ENCODE data around the gene UMAD1. TPM values are rescaled to one million over a fixed set of nuclear protein-coding genes. Genes with fewer than 3 reads are reported as not detected.

Gene UMAD1
- total RNA-seq, 1 donor from 2014 or later, result 21.6 TPM

DNA sequence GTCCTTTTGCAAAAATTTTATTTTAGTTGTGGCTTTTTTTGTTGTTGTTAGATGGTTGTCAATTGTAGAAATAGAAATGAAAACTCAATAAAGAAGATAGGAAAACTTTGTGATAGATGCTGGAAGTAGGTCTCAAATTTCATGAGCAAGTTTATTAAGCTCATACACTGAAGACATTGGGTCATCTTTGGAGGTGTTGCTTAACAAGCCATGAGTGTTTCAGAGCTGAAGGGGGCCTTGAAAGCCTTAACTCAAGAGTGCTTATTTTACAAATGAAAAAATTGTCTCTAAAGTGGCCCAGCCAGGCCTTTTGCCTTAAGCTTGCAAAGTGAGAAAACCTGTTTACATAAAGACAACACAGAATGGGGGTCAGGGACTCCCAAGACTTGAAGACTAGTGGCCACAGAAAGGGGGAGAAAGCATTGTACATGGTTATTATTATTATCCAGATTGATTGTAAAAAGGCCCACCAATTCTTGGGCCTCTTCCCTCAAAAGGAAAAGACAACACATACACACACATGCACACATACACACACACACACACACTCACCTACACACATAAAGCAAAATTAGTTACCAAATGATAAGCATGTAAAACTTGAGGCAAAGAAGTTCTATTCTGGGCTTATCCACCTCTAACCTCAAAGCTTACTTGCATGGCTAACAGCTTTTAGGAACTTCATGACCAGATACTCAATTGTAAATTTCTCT lies 278.3 kb downstream of the UMAD1 start:
- no peak for TF ChIP-seq CTCF (IDR thresholded peaks at IDR 0.05)
- no peaks in the 10 kb centered on the region for H3K36me3 ChIP-seq
- no peaks in the 10 kb centered on the region for H3K9me3 ChIP-seq
- ATAC-seq (no peak), DNase-seq (no peak)
- peaks cover 5% of the 10 kb centered on the region for H3K4me1 ChIP-seq
- intact Hi-C loops (cut with DNase I), result no loop called here
- no peaks in the 10 kb centered on the region for H3K27me3 ChIP-seq (ENCODE audit: low read depth)
- no peak overlapping the region for H3K27ac ChIP-seq
- no peak overlapping the region for H3K4me3 ChIP-seq

DNA sequence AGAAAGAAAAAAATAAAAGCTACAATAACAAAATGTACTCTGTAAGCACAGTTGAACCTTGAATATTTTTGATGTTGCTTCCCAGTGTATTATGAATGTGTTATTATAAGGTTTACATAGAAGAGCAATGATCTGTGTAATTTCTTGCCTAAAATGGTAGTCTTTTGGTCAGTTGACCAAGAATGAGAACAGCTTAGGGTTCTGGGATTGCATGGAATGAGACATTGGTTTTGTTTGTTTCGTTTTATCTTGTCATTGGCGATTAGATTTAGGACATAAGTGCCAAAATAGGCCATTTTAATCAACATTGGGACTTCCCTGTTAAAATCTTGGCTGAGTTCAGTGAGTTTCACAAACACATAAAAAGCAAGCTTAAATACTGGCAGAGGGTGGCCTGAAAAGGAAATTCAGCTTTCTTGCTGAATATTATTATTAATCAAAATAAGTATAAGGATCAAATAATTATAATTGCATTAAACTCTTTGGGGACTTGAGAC lies 278.9 kb downstream of the UMAD1 start:
- DNase-seq (no peak), ATAC-seq (no peak)
- no peaks in the 10 kb centered on the region for H3K9me3 ChIP-seq
- no peaks in the 10 kb centered on the region for H3K27me3 ChIP-seq (ENCODE audit: low read depth)
- no peak for TF ChIP-seq CTCF (IDR thresholded peaks at IDR 0.05)
- H3K4me1 ChIP-seq, result peaks cover 5% of the 10 kb centered on the region
- intact Hi-C loops (cut with DNase I), result no loop called here
- no peaks in the 10 kb centered on the region for H3K36me3 ChIP-seq
- H3K27ac ChIP-seq, result no peak overlapping the region
- no peak overlapping the region for H3K4me3 ChIP-seq

DNA sequence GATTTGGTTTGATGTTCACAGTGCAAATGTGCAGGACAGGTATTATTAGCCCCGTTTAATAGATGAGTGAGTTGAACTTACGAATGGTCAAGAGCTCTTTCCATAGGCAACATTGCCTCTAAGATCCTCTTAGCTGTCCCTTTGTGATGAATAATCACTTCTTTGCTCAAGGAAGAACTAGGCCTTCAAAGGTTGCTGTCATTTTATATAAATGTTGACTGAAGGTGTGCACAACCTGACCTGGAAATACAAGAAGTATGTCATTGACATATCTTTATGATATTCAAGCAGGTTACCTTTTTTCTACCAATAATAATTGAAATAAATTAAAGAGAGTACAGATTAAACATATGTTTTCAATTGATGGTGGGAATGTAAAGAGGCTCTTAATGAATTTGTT lies 279.5 kb downstream of the UMAD1 start:
- no peak for ATAC-seq
- DNase-seq, result no peak
- Histone ChIP-seq H3K4me3 (no peak overlapping the region), H3K36me3 (no peaks in the 10 kb centered on the region), H3K9me3 (no peaks in the 10 kb centered on the region), H3K27me3 (ENCODE audit: low read depth) (no peaks in the 10 kb centered on the region), H3K27ac (no peak overlapping the region), H3K4me1 (peaks cover 5% of the 10 kb centered on the region)
- no peak for TF ChIP-seq CTCF (IDR thresholded peaks at IDR 0.05)
- intact Hi-C loops (cut with DNase I), result no loop called here

- peak in 1 of 2 donors; percentile 48 for ATAC-seq
Measured at GRCh38 chr7:7920481-7920880, 279.9 kb downstream of the UMAD1 start.

DNA sequence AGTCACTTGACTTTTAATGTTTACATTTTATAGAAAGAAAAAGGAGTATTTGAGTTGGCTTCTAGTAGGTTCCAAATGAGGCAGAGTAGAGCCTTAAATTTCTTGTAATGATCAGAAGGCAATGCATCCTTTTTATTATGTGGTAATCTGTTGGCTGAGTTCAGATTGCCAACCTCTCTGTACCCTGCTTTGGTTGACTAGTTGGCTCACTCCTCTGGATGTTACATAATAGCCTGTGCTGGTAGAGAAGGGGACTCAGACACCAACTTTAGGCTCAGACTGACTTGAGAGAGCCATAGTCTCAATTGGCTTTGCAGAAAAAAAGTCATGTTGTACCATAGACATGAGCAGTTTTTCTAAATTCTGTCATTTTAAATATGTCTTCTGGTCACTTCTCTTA lies 281.3 kb downstream of the UMAD1 start:
- peak; percentile 57 to 79 for ATAC-seq
- Histone ChIP-seq H3K9me3 (no peaks in the 10 kb centered on the region), H3K27me3 (ENCODE audit: low read depth) (no peaks in the 10 kb centered on the region), H3K4me3 (no peak overlapping the region), H3K36me3 (no peaks in the 10 kb centered on the region), H3K4me1 (peaks cover 5% of the 10 kb centered on the region), H3K27ac (no peak overlapping the region)
- intact Hi-C loops (cut with DNase I), result no loop called here
- no peak for TF ChIP-seq CTCF (IDR thresholded peaks at IDR 0.05)
- no peak for DNase-seq

More at GRCh38 chr7:7920481-7920880, 279.9 kb downstream of the UMAD1 start:
- intact Hi-C loops (cut with DNase I), result no loop called here
- Histone ChIP-seq H3K4me1 (peaks cover 5% of the 10 kb centered on the region), H3K27me3 (ENCODE audit: low read depth) (no peaks in the 10 kb centered on the region), H3K27ac (no peak overlapping the region), H3K9me3 (no peaks in the 10 kb centered on the region), H3K4me3 (no peak overlapping the region), H3K36me3 (no peaks in the 10 kb centered on the region)
- DNase-seq, result no peak
- TF ChIP-seq CTCF (IDR thresholded peaks at IDR 0.05), result no peak
